ENCODE measurements around the gene FEZF2. TPM values are rescaled to one million over a fixed set of nuclear protein-coding genes. Genes with fewer than 3 reads are reported as not detected.

Gene FEZF2
- total and polyA plus RNA-seq, 12 donors: not detected

DNA sequence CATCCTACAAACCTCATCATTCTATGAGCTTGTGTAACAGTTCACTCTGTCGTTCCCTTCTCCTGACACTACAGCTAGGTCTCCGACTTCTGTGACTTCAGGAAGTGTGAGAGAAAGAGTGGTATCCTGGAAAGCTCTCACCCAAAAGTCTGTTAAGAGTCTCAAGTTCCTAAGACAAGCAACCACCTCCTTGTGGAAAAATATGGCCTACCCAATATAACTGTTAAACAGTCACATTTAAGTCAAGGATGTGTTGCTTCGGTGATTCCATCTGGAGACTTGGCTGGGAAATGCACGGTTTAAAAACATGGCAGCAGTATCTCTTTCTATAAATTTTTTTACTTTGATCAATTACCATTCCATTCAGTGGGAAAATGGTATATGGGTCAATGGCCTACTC, 13.8 kb downstream of the FEZF2 start:
- Histone ChIP-seq H3K9me3 (no peaks in the 10 kb centered on the region), H3K4me1 (no peaks in the 10 kb centered on the region), H3K27me3 (peaks cover 0 to 72% (median 42%) of the 10 kb centered on the region in 7 donors), H3K36me3 (no peaks in the 10 kb centered on the region), H3K4me3 (no peak overlapping the region), H3K27ac (no peak overlapping the region)
- DNase-seq (no peak), ATAC-seq (no peak)
- TF ChIP-seq, protein P1, sequence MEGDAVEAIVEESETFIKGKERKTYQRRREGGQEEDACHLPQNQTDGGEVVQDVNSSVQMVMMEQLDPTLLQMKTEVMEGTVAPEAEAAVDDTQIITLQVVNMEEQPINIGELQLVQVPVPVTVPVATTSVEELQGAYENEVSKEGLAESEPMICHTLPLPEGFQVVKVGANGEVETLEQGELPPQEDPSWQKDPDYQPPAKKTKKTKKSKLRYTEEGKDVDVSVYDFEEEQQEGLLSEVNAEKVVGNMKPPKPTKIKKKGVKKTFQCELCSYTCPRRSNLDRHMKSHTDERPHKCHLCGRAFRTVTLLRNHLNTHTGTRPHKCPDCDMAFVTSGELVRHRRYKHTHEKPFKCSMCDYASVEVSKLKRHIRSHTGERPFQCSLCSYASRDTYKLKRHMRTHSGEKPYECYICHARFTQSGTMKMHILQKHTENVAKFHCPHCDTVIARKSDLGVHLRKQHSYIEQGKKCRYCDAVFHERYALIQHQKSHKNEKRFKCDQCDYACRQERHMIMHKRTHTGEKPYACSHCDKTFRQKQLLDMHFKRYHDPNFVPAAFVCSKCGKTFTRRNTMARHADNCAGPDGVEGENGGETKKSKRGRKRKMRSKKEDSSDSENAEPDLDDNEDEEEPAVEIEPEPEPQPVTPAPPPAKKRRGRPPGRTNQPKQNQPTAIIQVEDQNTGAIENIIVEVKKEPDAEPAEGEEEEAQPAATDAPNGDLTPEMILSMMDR (IDR thresholded peaks at IDR 0.05): no peak
- 82 to 87% methylated on average over 4 of the region's 4 CpGs for WGBS, 2 donors
- intact Hi-C loops (cut with DNase I): no loop called here

DNA sequence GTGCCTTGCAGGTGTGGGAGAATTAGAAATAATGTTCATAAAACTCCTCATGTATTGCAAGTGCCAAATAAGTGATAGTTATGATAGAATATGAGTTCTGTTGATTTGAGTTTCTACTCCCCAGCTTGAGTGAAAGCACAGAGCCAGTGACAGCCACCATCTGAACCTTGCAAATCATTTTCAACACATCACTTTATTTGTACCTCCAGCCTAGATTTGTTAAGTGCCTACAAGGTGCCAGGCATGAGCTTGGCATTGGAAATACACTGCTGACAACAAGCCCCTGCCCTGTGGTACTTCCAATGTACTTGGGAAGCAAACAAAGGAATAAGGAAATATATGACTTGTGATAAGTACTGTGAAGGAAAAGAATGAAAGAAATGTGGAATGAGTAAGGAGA, 17.0 kb downstream of the FEZF2 start:
- TF ChIP-seq, protein P1 (IDR thresholded peaks at IDR 0.05): no peak
- no peak for DNase-seq
- H3K4me1 ChIP-seq: no peaks in the 10 kb centered on the region
- H3K36me3 ChIP-seq: no peaks in the 10 kb centered on the region
- no peak for ATAC-seq
- no peak overlapping the region for H3K4me3 ChIP-seq
- intact Hi-C loops (cut with DNase I): no loop called here
- H3K27me3 ChIP-seq: peaks cover 0 to 76% (median 38%) of the 10 kb centered on the region in 7 donors
- no peak overlapping the region for H3K27ac ChIP-seq
- H3K9me3 ChIP-seq: no peaks in the 10 kb centered on the region

DNA sequence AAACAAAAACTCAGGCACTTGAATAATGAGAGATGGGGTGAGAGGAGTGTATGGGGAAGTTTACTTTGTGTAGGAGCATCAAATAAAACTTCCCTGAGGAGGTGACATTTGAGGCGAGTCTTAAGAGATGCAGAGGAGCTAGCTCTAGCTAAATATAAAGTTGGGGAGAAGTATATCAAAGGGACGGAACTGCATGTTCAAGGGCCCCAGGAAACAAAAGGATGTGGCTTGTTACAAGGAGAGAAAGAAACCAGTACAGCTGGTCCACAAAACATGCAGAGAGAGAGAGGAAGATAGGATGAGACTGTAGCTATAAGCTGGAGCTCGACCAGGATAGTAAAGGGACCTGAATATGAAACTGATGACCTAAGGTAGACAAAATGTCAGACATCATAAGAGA, 17.6 kb downstream of the FEZF2 start:
- Histone ChIP-seq H3K4me3 (no peak overlapping the region), H3K36me3 (no peaks in the 10 kb centered on the region), H3K27me3 (peaks cover 0 to 76% (median 42%) of the 10 kb centered on the region in 7 donors), H3K9me3 (no peaks in the 10 kb centered on the region), H3K4me1 (no peaks in the 10 kb centered on the region), H3K27ac (no peak overlapping the region)
- TF ChIP-seq, protein P1 (IDR thresholded peaks at IDR 0.05): no peak
- 77 to 81% methylated on average over 3 of the region's 3 CpGs for WGBS, 2 donors
- DNase-seq (no peak), ATAC-seq (no peak)
- intact Hi-C loops (cut with DNase I): no loop called here

DNA sequence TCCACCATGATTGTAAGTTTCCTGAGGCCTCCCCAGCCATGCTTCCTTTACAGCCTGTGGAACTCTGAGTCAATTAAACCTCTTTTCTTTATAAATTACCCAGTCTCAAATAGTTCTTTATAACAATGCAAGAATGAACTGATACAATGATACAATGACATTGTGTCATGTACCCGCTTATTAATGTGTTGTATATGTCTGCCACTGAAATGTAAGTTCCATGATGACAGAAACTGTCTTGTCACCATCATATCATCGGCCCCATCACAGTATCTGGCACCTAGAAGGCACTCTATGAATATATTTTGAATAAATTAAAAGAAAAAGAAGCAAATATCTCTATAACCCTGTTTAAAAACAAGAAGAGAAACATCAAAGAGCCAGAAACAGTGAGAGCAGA, 29.6 kb downstream of the FEZF2 start:
- H3K9me3 ChIP-seq: no peaks in the 10 kb centered on the region
- no peak overlapping the region for H3K4me3 ChIP-seq
- 72 to 81% methylated on average over 2 of the region's 2 CpGs for WGBS, 2 donors
- H3K27ac ChIP-seq: no peak overlapping the region
- intact Hi-C loops (cut with DNase I): no loop called here
- no peaks in the 10 kb centered on the region for H3K36me3 ChIP-seq
- H3K27me3 ChIP-seq: peaks cover 0 to 15% (median 7%) of the 10 kb centered on the region in 7 donors
- DNase-seq (no peak), ATAC-seq (no peak)
- TF ChIP-seq, protein P1 (IDR thresholded peaks at IDR 0.05): no peak
- no peaks in the 10 kb centered on the region for H3K4me1 ChIP-seq

All from heart right ventricle (tissue), 16 donors.